ENCODE data around the gene CLK3. TPM values are rescaled to one million over a fixed set of nuclear protein-coding genes. Genes with fewer than 3 reads are reported as not detected.

The CLK3 gene
- total and polyA plus RNA-seq, 2 of the 13 experiments (the other 11 are each of a cell fraction or from before 2014, with no cell fraction given): 41.5 to 82.0 TPM

DNA sequence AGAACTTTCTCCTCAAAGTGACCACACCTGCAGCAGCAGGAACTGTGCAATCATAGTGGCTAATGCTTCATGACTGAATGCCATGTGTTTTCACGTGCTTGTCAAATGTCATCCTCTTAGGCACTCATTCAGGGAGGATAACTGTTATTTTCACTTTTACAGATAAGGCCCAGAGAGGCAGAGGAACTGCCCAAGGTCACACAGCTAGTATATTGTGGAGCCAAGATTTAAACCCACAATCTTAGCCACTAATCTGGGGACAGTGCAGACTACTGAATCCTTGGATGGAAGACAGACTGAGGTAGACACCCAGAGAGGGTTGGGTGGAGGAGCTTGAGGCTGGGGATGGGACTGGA lies 9.9 kb upstream of the CLK3 start:
- peak; percentile 78; the same call in 1 of the 2 replicates for TF ChIP-seq ZNF768 (CRISPR knock-in tag; IDR thresholded peaks at IDR 0.05)
- no peak for TF ChIP-seq NFRKB (IDR thresholded peaks at IDR 0.05)
- DNase-seq (ENCODE audit: low spot score) (no peak), ATAC-seq (no peak), FAIRE-seq (no peak)
- Histone ChIP-seq H2AFZ (ENCODE audit: low read length) (no peak overlapping the region), H3K36me3 (replicated peaks in 1 of 2; ENCODE audit: control insufficient read depth in 1 of 2, insufficient read depth in 2 of 2, low read length in 2 of 2) (no peaks in the 10 kb centered on the region), H3K9me3 (ENCODE audit: low read length) (no peaks in the 10 kb centered on the region), H3K4me3 (replicated peaks in 1 of 3; ENCODE audit: insufficient read depth in 1 of 3, low read depth in 2 of 3, low read length in 3 of 3) (no peak overlapping the region), H3K9ac (ENCODE audit: insufficient read depth, low read depth, low read length) (no peak overlapping the region), H3K79me2 (ENCODE audit: insufficient read depth, low read length) (no peaks in the 10 kb centered on the region), H3K27ac (ENCODE audit: extremely low read length, insufficient read depth, low read length) (no peak overlapping the region), H4K20me1 (ENCODE audit: insufficient read depth, low read length) (no peaks in the 10 kb centered on the region), H3K27me3 (ENCODE audit: control insufficient read depth in 1 of 2, insufficient read depth in 2 of 2, low read length in 2 of 2) (peaks cover 11 to 37% of the 10 kb centered on the region in 2 experiments), H3K4me1 (ENCODE audit: insufficient read depth, low read length) (peaks cover 32% of the 10 kb centered on the region), H3K4me2 (ENCODE audit: low read depth, low read length) (no peak overlapping the region)
- 25% methylated on average over 1 of the region's 1 CpG for WGBS (ENCODE audit: low lambda C conversion rate)
- in situ Hi-C loops (cut with HindIII; ENCODE audit: extremely low pct_ligation_motif_present, low pct_unique_long_range_greater_than_20kb): no loop called here
- no TSS peak for BruUV-seq (replicated peaks)
- ChIA-PET CTCF (ENCODE audit: low intra/inter-chr PET ratio, low total read pairs) (no interaction called here), POLR2A (interaction anchor here (0.6 kb wide), 1 partner anchor 65 kb away, joined by 3 read pairs; the partner anchor contains the start of gene ARID3B)
- intact Hi-C loops (cut with micrococcal nuclease; ENCODE audit: unreplicated experiment): no loop called here

DNA sequence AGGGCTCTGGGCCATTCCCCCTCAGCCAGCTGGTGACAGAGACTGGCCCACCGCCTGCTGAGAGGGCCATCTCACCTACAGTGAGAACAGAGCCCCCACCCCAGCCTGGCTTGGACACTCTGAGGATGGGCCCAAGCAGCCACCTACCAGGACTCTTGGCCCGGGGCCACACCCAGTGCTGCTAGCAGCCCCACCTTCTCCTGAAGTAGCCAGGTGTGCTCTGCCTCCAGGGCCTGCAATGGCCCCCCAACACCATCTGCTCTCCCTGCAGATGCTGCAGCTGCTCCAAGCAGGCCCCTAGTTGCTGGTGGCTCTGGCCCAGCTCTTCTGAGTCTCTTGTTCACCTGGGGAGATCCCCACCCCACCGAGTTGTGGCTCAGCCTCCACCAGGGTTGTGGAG lies 6.8 kb upstream of the CLK3 start:
- no peak for ATAC-seq

More for the DNA sequence above, 6.8 kb upstream of the CLK3 start:
- Histone ChIP-seq H3K4me3 (replicated peaks in 1 of 3; ENCODE audit: insufficient read depth in 1 of 3, low read depth in 2 of 3, low read length in 3 of 3) (no peak overlapping the region), H3K9ac (ENCODE audit: insufficient read depth, low read depth, low read length) (no peak overlapping the region), H3K27ac (ENCODE audit: extremely low read length, insufficient read depth, low read length) (no peak overlapping the region), H3K4me1 (ENCODE audit: insufficient read depth, low read length) (peaks cover 26% of the 10 kb centered on the region), H4K20me1 (ENCODE audit: insufficient read depth, low read length) (no peaks in the 10 kb centered on the region), H3K36me3 (replicated peaks in 1 of 2; ENCODE audit: control insufficient read depth in 1 of 2, insufficient read depth in 2 of 2, low read length in 2 of 2) (no peaks in the 10 kb centered on the region), H3K4me2 (ENCODE audit: low read depth, low read length) (no peak overlapping the region), H3K9me3 (ENCODE audit: low read length) (no peaks in the 10 kb centered on the region), H2AFZ (ENCODE audit: low read length) (no peak overlapping the region), H3K79me2 (ENCODE audit: insufficient read depth, low read length) (no peaks in the 10 kb centered on the region), H3K27me3 (ENCODE audit: control insufficient read depth in 1 of 2, insufficient read depth in 2 of 2, low read length in 2 of 2) (peaks cover 10 to 56% of the 10 kb centered on the region in 2 experiments)
- no peak for DNase-seq (ENCODE audit: low spot score)
- 0% methylated on average over 1 of the region's 3 CpGs for WGBS (ENCODE audit: low lambda C conversion rate)
- FAIRE-seq: no peak
- POLR2A ChIA-PET: no interaction called here
- intact Hi-C loops (cut with micrococcal nuclease; ENCODE audit: unreplicated experiment): no loop called here
- TF ChIP-seq, protein P1, sequence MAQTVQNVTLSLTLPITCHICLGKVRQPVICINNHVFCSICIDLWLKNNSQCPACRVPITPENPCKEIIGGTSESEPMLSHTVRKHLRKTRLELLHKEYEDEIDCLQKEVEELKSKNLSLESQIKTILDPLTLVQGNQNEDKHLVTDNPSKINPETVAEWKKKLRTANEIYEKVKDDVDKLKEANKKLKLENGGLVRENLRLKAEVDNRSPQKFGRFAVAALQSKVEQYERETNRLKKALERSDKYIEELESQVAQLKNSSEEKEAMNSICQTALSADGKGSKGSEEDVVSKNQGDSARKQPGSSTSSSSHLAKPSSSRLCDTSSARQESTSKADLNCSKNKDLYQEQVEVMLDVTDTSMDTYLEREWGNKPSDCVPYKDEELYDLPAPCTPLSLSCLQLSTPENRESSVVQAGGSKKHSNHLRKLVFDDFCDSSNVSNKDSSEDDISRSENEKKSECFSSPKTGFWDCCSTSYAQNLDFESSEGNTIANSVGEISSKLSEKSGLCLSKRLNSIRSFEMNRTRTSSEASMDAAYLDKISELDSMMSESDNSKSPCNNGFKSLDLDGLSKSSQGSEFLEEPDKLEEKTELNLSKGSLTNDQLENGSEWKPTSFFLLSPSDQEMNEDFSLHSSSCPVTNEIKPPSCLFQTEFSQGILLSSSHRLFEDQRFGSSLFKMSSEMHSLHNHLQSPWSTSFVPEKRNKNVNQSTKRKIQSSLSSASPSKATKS (CRISPR knock-in tag; IDR thresholded peaks at IDR 0.05): no peak
- TF ChIP-seq THYN1 (CRISPR knock-in tag; IDR thresholded peaks at IDR 0.05; ENCODE audit: borderline replicate concordance, low read depth) (no peak), CBX1 (IDR thresholded peaks at IDR 0.05; ENCODE audit: low read depth) (no peak), ZNF530 (CRISPR knock-in tag; IDR thresholded peaks at IDR 0.05; ENCODE audit: low read depth) (no peak), ONECUT2 (CRISPR knock-in tag; IDR thresholded peaks at IDR 0.05) (no peak), ASH2L (IDR thresholded peaks at IDR 0.05; ENCODE audit: insufficient read length, low read depth, low read length) (no peak), RBM22 (optimal IDR thresholded peaks at IDR 0.05; ENCODE audit: low read length) (no peak)
- TF ChIP-seq, protein P2, sequence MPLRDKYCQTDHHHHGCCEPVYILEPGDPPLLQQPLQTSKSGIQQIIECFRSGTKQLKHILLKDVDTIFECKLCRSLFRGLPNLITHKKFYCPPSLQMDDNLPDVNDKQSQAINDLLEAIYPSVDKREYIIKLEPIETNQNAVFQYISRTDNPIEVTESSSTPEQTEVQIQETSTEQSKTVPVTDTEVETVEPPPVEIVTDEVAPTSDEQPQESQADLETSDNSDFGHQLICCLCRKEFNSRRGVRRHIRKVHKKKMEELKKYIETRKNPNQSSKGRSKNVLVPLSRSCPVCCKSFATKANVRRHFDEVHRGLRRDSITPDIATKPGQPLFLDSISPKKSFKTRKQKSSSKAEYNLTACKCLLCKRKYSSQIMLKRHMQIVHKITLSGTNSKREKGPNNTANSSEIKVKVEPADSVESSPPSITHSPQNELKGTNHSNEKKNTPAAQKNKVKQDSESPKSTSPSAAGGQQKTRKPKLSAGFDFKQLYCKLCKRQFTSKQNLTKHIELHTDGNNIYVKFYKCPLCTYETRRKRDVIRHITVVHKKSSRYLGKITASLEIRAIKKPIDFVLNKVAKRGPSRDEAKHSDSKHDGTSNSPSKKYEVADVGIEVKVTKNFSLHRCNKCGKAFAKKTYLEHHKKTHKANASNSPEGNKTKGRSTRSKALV (CRISPR knock-in tag; IDR thresholded peaks at IDR 0.05): no peak
- in situ Hi-C loops (cut with HindIII; ENCODE audit: extremely low pct_ligation_motif_present, low pct_unique_long_range_greater_than_20kb): no loop called here
- CTCF ChIA-PET (ENCODE audit: low intra/inter-chr PET ratio, low total read pairs): no interaction called here
- BruUV-seq (replicated peaks): no TSS peak
